Measurements from ENCODE around the gene RTCB.

Gene RTCB

GRCh38 chr22:32338757-32339156, 73.3 kb downstream of the RTCB start:
- no peak for DNase-seq
